Measurements from ENCODE around the gene TMEM266. TPM values are rescaled to one million over a fixed set of nuclear protein-coding genes. Genes with fewer than 3 reads are reported as not detected.

Gene TMEM266
- total and polyA plus RNA-seq, 2 experiments from 2014 or later: 0.42 to 5.0 TPM

- TF ChIP-seq EZH2 (IDR thresholded peaks at IDR 0.05; ENCODE audit: low read depth, unreplicated experiment) (no peak), ZNF331 (CRISPR knock-in tag; IDR thresholded peaks at IDR 0.05; ENCODE audit: low read depth) (no peak), NANOG (IDR thresholded peaks at IDR 0.05; ENCODE audit: borderline replicate concordance) (no peak)
- peaks cover 8% of the 10 kb centered on the region for H3K27me3 Mint-ChIP-seq (ENCODE audit: insufficient read depth, low read depth, poor library complexity)
These were observed 141.9 kb downstream of the TMEM266 start for GRCh38 chr15:76201536-76202255.

GRCh38 chr15:76203346-76204108 is 143.7 kb downstream of the TMEM266 start:
- DNase-seq (ENCODE audit: low spot score): no peak
- no peak overlapping the region for H3K27ac ChIP-seq (ENCODE audit: low read depth)
- no peak overlapping the region for H3K4me3 ChIP-seq
- H3K36me3 Mint-ChIP-seq (ENCODE audit: low read depth): no peaks in the 10 kb centered on the region
- H3K79me2 ChIP-seq (replicated peaks; ENCODE audit: insufficient read depth): no peaks in the 10 kb centered on the region
- no peak overlapping the region for H3K27ac Mint-ChIP-seq
- H2AFZ ChIP-seq: no peak overlapping the region
- H4K20me1 ChIP-seq (replicated peaks; ENCODE audit: insufficient read depth): no peaks in the 10 kb centered on the region
- H3K4me2 ChIP-seq: no peak overlapping the region
- H3F3A ChIP-seq (replicated peaks; ENCODE audit: low read depth): no peaks in the 10 kb centered on the region
- H3K9me2 ChIP-seq (ENCODE audit: insufficient read depth): 0 out of 2 replicates have a peak, but pooled peaks cover 4% of the 10 kb centered on the region
- no peaks in the 10 kb centered on the region for H3K27me3 ChIP-seq (ENCODE audit: insufficient read depth)
- H3K4me1 Mint-ChIP-seq: peaks cover 13% of the 10 kb centered on the region
- H3K9me3 Mint-ChIP-seq: no peaks in the 10 kb centered on the region
- H3K4me1 ChIP-seq (ENCODE audit: insufficient read depth): no peaks in the 10 kb centered on the region
- H3K36me3 ChIP-seq (ENCODE audit: insufficient read depth): no peaks in the 10 kb centered on the region
- TF ChIP-seq NANOG (IDR thresholded peaks at IDR 0.05; ENCODE audit: borderline replicate concordance): no peak
- no peak for TF ChIP-seq CTCF (conservative IDR thresholded peaks at IDR 0.05; ENCODE audit: low read depth in 2 of 2)
- TF ChIP-seq EZH2 (IDR thresholded peaks at IDR 0.05; ENCODE audit: low read depth, unreplicated experiment): no peak
- no peak for TF ChIP-seq ETS1 (IDR thresholded peaks at IDR 0.05)
- TF ChIP-seq POLR2AphosphoS5 (IDR thresholded peaks at IDR 0.05; ENCODE audit: low read depth): no peak
- no peak for TF ChIP-seq STAT1 (IDR thresholded peaks at IDR 0.05; ENCODE audit: unreplicated experiment)
- H3K27me3 Mint-ChIP-seq (ENCODE audit: insufficient read depth, low read depth, poor library complexity): peaks cover 11% of the 10 kb centered on the region
- no peak overlapping the region for H3K4me3 Mint-ChIP-seq
- no peak for ATAC-seq

More at GRCh38 chr15:76201536-76202255, 141.9 kb downstream of the TMEM266 start:
- H3K9me2 ChIP-seq (ENCODE audit: insufficient read depth): no peaks in the 10 kb centered on the region
- H3K36me3 Mint-ChIP-seq (ENCODE audit: low read depth): no peaks in the 10 kb centered on the region
- DNase-seq (ENCODE audit: low spot score): no peak
- peaks cover 13% of the 10 kb centered on the region for H3K4me1 Mint-ChIP-seq
- no peak overlapping the region for H3K27ac ChIP-seq (ENCODE audit: low read depth)
- ATAC-seq: no peak
- H3K4me3 Mint-ChIP-seq: no peak overlapping the region
- no peaks in the 10 kb centered on the region for H3K27me3 ChIP-seq (ENCODE audit: insufficient read depth)
- no peak overlapping the region for H3K27ac Mint-ChIP-seq
- H3K79me2 ChIP-seq (replicated peaks; ENCODE audit: insufficient read depth): no peaks in the 10 kb centered on the region
- H3F3A ChIP-seq (replicated peaks; ENCODE audit: low read depth): no peaks in the 10 kb centered on the region
- H3K4me3 ChIP-seq: no peak overlapping the region
- no peak overlapping the region for H3K4me2 ChIP-seq
- no peaks in the 10 kb centered on the region for H3K9me3 Mint-ChIP-seq
- H4K20me1 ChIP-seq (replicated peaks; ENCODE audit: insufficient read depth): no peaks in the 10 kb centered on the region
- H2AFZ ChIP-seq: no peak overlapping the region
- no peaks in the 10 kb centered on the region for H3K4me1 ChIP-seq (ENCODE audit: insufficient read depth)
- H3K36me3 ChIP-seq (ENCODE audit: insufficient read depth): no peaks in the 10 kb centered on the region

All from GM23338 (cell line).